ENCODE measurements around the gene ITPRIP. TPM values are rescaled to one million over a fixed set of nuclear protein-coding genes. Genes with fewer than 3 reads are reported as not detected.
A peak's percentile ranks its signal among the peaks of the same experiment; 100 is the strongest.

ITPRIP gene
- 14.9 and 15.6 TPM in 2 replicates for total RNA-seq
- long read RNA-seq, full-length matches to known transcripts, result 1 of 3 reads
- long read RNA-seq, partial matches to known transcripts, result 0 of 3 reads
- long read RNA-seq, other reads (novel, unspliced or antisense), result 2 of 3 reads

- no peaks in the 10 kb centered on the region for H3K36me3 Mint-ChIP-seq (ENCODE audit: low read depth)
- H3K4me1 Mint-ChIP-seq, result peaks cover 33% of the 10 kb centered on the region
- peak; percentile 59 for DNase-seq (ENCODE audit: low read depth, low spot score)
- peak within 1 kb of the TSS; percentile 94 for H3K4me3 Mint-ChIP-seq
- no peaks in the 10 kb centered on the region for H3K9me3 Mint-ChIP-seq
- H3K27me3 Mint-ChIP-seq (ENCODE audit: low read depth), result peaks cover 82% of the 10 kb centered on the region
- TF ChIP-seq CTCF (conservative IDR thresholded peaks at IDR 0.05), result peak; percentile 47
- H3K27ac Mint-ChIP-seq (ENCODE audit: unreplicated experiment), result peak within 1 kb of the TSS; percentile 99
Observed at GRCh38 chr10:104337985-104338735, at the start of gene ITPRIP. ITPRIP (minus strand) TSS chr10:104338465; CDS start chr10:104316051, 22,414 bp downstream.

DNA sequence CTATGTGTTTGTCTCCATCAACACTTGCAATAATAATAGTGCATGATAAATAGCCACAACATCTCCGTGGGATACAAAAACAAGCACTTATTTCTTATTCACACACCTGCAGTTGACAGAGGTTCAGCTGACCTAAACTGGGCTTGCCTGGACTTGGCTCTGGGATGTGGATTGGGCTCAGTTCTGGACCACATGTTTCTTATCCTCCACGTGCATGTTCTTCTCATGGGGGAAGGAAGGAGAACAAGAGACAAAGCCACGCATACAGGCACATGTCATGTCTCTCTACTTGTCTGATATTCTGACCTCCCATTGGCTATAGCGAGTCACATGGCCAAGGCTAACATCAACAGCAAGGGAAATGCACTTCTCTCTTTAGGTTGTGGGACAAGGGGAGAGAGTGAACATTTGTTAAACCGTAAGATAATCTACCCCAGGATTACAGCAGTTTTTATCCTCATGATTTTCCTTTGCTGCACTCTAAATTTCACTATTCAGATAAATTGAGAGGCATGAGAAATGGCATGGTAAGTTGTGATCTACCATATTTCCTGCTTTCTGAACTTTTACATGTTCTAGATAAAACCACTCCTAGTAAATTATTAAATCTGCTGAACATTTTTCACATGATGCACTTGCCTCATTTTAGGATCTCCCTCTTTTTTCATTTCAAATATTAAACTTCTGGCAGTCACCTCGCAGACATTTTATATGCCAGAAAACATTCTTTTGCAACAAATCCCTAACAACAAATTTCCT lies 49.0 kb upstream of the ITPRIP start:
- Mint-ChIP-seq H3K27me3 (ENCODE audit: low read depth) (peaks cover 15% of the 10 kb centered on the region), H3K9me3 (no peaks in the 10 kb centered on the region), H3K4me3 (no peak overlapping the region), H3K36me3 (ENCODE audit: low read depth) (no peaks in the 10 kb centered on the region), H3K4me1 (no peaks in the 10 kb centered on the region), H3K27ac (ENCODE audit: unreplicated experiment) (no peak overlapping the region)
- TF ChIP-seq CTCF (conservative IDR thresholded peaks at IDR 0.05), result no peak
- no peak for DNase-seq (ENCODE audit: low read depth, low spot score)

DNA sequence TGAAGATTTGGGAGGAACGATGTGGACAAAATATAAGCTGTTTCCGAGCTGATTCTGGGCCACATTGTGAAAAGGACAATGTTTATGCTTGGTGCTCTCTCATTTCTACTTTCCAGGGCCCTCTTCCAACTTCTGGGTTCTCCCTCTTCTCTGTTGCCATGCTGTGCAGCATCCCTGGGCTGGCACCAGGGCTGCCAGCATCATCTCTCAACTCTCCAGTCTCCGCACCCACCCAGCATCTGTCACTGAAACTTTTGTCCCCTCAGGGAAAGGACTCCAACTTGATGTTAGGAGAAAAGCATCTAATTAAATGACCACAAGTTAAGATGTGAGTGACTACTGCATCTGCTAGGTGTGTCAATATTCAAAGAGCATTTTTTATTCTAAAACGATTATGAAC lies 42.1 kb upstream of the ITPRIP start:
- H3K27ac Mint-ChIP-seq (ENCODE audit: unreplicated experiment), result no peak overlapping the region
- H3K4me1 Mint-ChIP-seq, result no peaks in the 10 kb centered on the region
- no peak for DNase-seq (ENCODE audit: low read depth, low spot score)
- no peak overlapping the region for H3K4me3 Mint-ChIP-seq
- H3K27me3 Mint-ChIP-seq (ENCODE audit: low read depth), result peaks cover 15% of the 10 kb centered on the region
- no peaks in the 10 kb centered on the region for H3K36me3 Mint-ChIP-seq (ENCODE audit: low read depth)
- H3K9me3 Mint-ChIP-seq, result no peaks in the 10 kb centered on the region
- TF ChIP-seq CTCF (conservative IDR thresholded peaks at IDR 0.05), result no peak

DNA sequence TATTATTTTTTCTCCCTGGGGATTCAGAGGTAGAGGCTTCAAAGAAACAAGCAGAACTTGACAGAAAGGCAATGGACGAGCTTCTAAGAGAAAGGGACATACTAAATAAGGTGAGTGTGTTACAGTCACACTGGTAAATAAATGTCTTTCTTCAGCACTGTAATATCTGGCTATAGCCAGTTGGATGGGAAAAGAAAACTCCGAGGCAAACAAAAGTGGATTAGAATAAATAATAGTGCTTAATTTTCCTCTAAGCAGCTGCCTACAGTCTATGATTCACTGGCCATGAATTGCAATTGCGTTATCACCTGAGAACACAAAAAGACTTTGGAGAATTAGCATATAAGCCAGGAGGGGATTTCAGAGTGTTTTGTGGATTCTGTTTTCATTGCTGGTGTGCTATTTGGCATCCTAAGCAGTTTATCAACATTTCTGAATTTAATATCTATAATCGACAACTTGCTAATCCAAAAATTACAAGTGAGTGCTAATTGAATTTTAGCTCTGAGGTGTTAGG lies 38.6 kb upstream of the ITPRIP start:
- H3K36me3 Mint-ChIP-seq (ENCODE audit: low read depth), result no peaks in the 10 kb centered on the region
- H3K9me3 Mint-ChIP-seq, result peaks cover 2% of the 10 kb centered on the region
- DNase-seq (ENCODE audit: low read depth, low spot score), result no peak
- no peak overlapping the region for H3K27ac Mint-ChIP-seq (ENCODE audit: unreplicated experiment)
- peaks cover 15% of the 10 kb centered on the region for H3K27me3 Mint-ChIP-seq (ENCODE audit: low read depth)
- TF ChIP-seq CTCF (conservative IDR thresholded peaks at IDR 0.05), result no peak
- no peak overlapping the region for H3K4me3 Mint-ChIP-seq
- H3K4me1 Mint-ChIP-seq, result no peaks in the 10 kb centered on the region

DNA sequence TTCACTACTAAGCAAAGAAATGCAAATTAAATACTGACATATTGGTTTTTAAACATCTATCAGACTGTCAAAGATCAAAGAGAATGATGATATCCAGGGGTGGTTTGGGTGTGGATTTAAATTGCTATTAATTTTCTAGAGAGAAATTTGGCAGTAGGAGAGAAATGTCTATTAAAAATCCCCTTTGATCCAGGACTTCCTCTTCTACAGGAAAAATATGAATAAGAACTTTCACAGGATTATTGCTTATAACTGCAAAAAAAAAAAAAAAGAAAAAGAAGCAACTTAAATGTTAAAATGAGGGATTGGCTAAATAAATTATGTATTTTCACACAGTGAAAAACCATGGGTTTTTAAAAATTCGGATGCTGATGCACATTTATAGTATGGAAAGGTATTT lies 36.3 kb upstream of the ITPRIP start:
- Mint-ChIP-seq H3K27ac (ENCODE audit: unreplicated experiment) (no peak overlapping the region), H3K27me3 (ENCODE audit: low read depth) (peaks cover 12% of the 10 kb centered on the region), H3K36me3 (ENCODE audit: low read depth) (no peaks in the 10 kb centered on the region), H3K4me1 (no peaks in the 10 kb centered on the region), H3K9me3 (peaks cover 5% of the 10 kb centered on the region), H3K4me3 (no peak overlapping the region)
- no peak for DNase-seq (ENCODE audit: low read depth, low spot score)
- TF ChIP-seq CTCF (conservative IDR thresholded peaks at IDR 0.05), result no peak

All from neural crest cell (in vitro differentiated cells).